ENCODE results near the gene CIAO3.

DNA sequence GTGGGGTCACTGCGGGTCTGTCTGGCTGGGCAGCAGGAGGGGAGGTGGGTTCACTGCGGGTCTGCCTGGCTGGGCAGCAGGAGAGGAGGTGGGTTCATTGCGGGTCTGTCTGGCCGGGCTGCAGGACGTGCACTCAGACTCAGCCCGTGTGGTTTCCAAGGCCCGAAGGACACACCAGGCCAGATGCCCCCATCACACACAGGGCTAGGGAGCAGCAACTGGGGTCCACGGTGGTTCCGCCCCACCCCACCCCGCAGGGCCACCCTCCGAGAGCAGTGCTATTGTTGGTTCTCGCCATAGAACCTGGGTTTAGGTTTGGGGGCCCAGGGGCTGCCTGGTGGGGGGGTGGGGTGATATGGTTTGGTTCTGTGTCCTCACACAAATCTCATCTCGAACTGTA lies 5.8 kb upstream of the CIAO3 start:
- TF ChIP-seq, protein P1, sequence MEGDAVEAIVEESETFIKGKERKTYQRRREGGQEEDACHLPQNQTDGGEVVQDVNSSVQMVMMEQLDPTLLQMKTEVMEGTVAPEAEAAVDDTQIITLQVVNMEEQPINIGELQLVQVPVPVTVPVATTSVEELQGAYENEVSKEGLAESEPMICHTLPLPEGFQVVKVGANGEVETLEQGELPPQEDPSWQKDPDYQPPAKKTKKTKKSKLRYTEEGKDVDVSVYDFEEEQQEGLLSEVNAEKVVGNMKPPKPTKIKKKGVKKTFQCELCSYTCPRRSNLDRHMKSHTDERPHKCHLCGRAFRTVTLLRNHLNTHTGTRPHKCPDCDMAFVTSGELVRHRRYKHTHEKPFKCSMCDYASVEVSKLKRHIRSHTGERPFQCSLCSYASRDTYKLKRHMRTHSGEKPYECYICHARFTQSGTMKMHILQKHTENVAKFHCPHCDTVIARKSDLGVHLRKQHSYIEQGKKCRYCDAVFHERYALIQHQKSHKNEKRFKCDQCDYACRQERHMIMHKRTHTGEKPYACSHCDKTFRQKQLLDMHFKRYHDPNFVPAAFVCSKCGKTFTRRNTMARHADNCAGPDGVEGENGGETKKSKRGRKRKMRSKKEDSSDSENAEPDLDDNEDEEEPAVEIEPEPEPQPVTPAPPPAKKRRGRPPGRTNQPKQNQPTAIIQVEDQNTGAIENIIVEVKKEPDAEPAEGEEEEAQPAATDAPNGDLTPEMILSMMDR (IDR thresholded peaks at IDR 0.05) = no peak
- TF ChIP-seq POLR2AphosphoS5 (IDR thresholded peaks at IDR 0.05) (no peak), POLR2A (IDR thresholded peaks at IDR 0.05; ENCODE audit: low read depth) (no peak)

Data from esophagus muscularis mucosa (tissue), 3 donors.